LNCaP clone FGC (cell line): ENCODE measurements around the gene PXMP4.

ENCODE experiments used
- DNase-seq: peaks from one replicate; pipeline ENCODE4 v3.0.0-alpha.2; 2011; ENCODE audit warnings: low read depth
- H3K4me3 ChIP-seq: 2 replicates; pipeline ENCODE4 v1.5.1; 2011; ENCODE audit warnings: mild to moderate bottlenecking, low read depth, low read length, control low read depth
- TF ChIP-seq, protein P1 (sequence below): IDR thresholded peaks from 2 replicates; pipeline ENCODE4 v1.5.1; 2012; ENCODE audit warnings: mild to moderate bottlenecking; ENCODE audit not compliant: control insufficient read depth, insufficient read depth; ENCODE audit errors: extremely low read depth

Gene PXMP4

GRCh38 chr20:33732166-33732970, 12.3 kb upstream of the PXMP4 start:
- TF ChIP-seq, protein P1, sequence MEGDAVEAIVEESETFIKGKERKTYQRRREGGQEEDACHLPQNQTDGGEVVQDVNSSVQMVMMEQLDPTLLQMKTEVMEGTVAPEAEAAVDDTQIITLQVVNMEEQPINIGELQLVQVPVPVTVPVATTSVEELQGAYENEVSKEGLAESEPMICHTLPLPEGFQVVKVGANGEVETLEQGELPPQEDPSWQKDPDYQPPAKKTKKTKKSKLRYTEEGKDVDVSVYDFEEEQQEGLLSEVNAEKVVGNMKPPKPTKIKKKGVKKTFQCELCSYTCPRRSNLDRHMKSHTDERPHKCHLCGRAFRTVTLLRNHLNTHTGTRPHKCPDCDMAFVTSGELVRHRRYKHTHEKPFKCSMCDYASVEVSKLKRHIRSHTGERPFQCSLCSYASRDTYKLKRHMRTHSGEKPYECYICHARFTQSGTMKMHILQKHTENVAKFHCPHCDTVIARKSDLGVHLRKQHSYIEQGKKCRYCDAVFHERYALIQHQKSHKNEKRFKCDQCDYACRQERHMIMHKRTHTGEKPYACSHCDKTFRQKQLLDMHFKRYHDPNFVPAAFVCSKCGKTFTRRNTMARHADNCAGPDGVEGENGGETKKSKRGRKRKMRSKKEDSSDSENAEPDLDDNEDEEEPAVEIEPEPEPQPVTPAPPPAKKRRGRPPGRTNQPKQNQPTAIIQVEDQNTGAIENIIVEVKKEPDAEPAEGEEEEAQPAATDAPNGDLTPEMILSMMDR, result peak; percentile 32; the same call in 1 of the 2 replicates
- peak; percentile 91 for DNase-seq
- peak overlapping the region; percentile 41 for H3K4me3 ChIP-seq

GRCh38 chr20:33731693-33732165, 11.6 kb upstream of the PXMP4 start, which contains the start of gene ZNF341:
Gene ZNF341 (plus strand): TSS chr20:33731996. CDS start chr20:33732022, 26 bp downstream.
- TF ChIP-seq, protein P1, result peak; percentile 77
- H3K4me3 ChIP-seq, result peak within 1 kb of the TSS; percentile 46
- DNase-seq, result peak; percentile 33

- H3K4me3 ChIP-seq, result peak overlapping the region; percentile 46
- DNase-seq, result no peak
- TF ChIP-seq, protein P1, result no peak
These were observed 11.0 kb upstream of the PXMP4 start for GRCh38 chr20:33730946-33731692.

DNA sequence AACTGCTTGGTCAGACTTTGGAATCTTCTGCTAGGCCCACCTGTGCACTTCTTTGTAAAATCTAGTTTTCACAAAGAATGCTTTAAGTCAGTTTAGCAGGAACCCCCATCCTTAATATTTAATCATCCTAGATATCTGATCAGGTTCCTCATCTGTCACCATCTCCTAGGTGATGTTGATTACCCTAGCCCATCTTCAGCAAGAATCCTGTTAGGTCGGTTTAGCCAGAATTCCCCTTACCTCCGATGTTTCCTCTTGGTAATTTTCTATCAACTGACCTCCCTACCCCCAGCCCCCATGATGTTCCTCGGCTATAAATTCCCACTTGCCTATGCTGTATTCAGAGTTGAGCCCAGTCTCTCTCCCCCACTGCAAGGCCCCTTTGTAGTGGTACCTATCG, 9.0 kb upstream of the PXMP4 start:
- H3K4me3 ChIP-seq, result no peak overlapping the region
- DNase-seq, result no peak
- TF ChIP-seq, protein P1, result no peak

- TF ChIP-seq, protein P1, result no peak
- no peak for DNase-seq
- no peak overlapping the region for H3K4me3 ChIP-seq
These were observed 8.4 kb upstream of the PXMP4 start for GRCh38 chr20:33728463-33728862.

DNA sequence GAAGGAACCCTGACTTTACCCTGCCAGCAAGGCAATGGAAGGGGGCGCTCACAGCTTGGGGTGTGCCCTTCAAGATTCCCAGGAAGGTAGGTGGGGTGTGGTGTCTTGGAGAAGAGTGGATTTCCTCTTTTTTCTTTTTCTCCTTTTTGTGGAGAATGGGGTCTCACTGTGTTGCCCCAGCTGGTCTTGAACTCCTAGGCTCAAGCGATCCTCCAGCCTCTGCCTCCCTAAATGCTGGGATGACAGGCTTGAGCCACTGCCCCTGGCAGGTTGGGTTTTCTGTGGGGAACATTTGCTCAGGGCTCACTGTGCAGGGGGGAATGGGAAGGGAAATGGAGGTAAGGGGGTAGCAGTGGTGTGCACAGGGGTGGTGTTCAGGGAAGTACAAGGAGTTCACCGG, 7.7 kb upstream of the PXMP4 start:
- TF ChIP-seq, protein P1, result no peak
- no peak overlapping the region for H3K4me3 ChIP-seq
- DNase-seq, result no peak
